HG02840 (cell line): Measurements from ENCODE around the gene ALDH1A2.
"Not testable (repeated sequence)": the region's sequence is repeated elsewhere in the genome, so short reads cannot be mapped to it uniquely, and the experiment has no call there.

ENCODE experiments used
- ATAC-seq: cut with Tn5 transposase; IDR thresholded peaks from one replicate; pipeline ENCODE4 v1.9.1; 2021; ENCODE audit warnings: mild to moderate bottlenecking, moderate library complexity, moderate number of reproducible peaks; ENCODE audit not compliant: unreplicated experiment, low FRiP score

ALDH1A2 gene

GRCh38 chr15:58044551-58044950 is 21.0 kb downstream of the ALDH1A2 start:
- no peak for ATAC-seq

GRCh38 chr15:58043192-58043903 is 22.2 kb downstream of the ALDH1A2 start:
- no peak for ATAC-seq

- ATAC-seq: no peak
Measured at GRCh38 chr15:58042006-58042405, 23.5 kb downstream of the ALDH1A2 start.

GRCh38 chr15:58040150-58040549 is 25.4 kb downstream of the ALDH1A2 start:
- ATAC-seq: no peak

GRCh38 chr15:58039079-58040035 is 26.2 kb downstream of the ALDH1A2 start:
- ATAC-seq: no peak

GRCh38 chr15:58038426-58039078 is 27.0 kb downstream of the ALDH1A2 start:
- ATAC-seq: no peak

GRCh38 chr15:58037723-58038301 is 27.7 kb downstream of the ALDH1A2 start:
- ATAC-seq: no peak

GRCh38 chr15:58036579-58036978 is 28.9 kb downstream of the ALDH1A2 start:
- no peak for ATAC-seq

GRCh38 chr15:58028392-58028791 is 37.1 kb downstream of the ALDH1A2 start:
- not testable (repeated sequence) for ATAC-seq

GRCh38 chr15:58026552-58026951 is 39.0 kb downstream of the ALDH1A2 start:
- no peak for ATAC-seq

GRCh38 chr15:58026051-58026450 is 39.5 kb downstream of the ALDH1A2 start:
- no peak for ATAC-seq

GRCh38 chr15:58021332-58022230 is 43.9 kb downstream of the ALDH1A2 start:
- no peak for ATAC-seq

GRCh38 chr15:58019503-58020376 is 45.8 kb downstream of the ALDH1A2 start:
- ATAC-seq: no peak

- ATAC-seq: no peak
Measured at GRCh38 chr15:58017869-58018268, 47.6 kb downstream of the ALDH1A2 start.

GRCh38 chr15:58016581-58017175 is 48.8 kb downstream of the ALDH1A2 start:
- no peak for ATAC-seq

- ATAC-seq: no peak
Measured at GRCh38 chr15:58015565-58015964, 49.9 kb downstream of the ALDH1A2 start.

GRCh38 chr15:58014470-58014869 is 51.0 kb downstream of the ALDH1A2 start:
- no peak for ATAC-seq

GRCh38 chr15:58014040-58014439 is 51.5 kb downstream of the ALDH1A2 start:
- no peak for ATAC-seq
